Adrenal gland (tissue), 12 donors: ENCODE data around the gene CDNF. TPM values are rescaled to one million over a fixed set of nuclear protein-coding genes. Genes with fewer than 3 reads are reported as not detected.

ENCODE experiments used
- DNase-seq, 7 donors: peaks; one replicate each; pipeline ENCODE4 v3.0.0-alpha.2; 2019 to 2020
- H3K27ac ChIP-seq, 5 donors: fragments of 200-600 bp; sonication (generic) in 4 of 5; 1 replicate in 3 of 5; 2 replicates in 2 of 5; pipeline versions ENCODE4 v1.5.1 to v1.8.0; 2016 to 2020; ENCODE audit warnings: mild to moderate bottlenecking in 1 of 5
- H3K27me3 ChIP-seq: fragments of 200-600 bp; 2 replicates; pipeline ENCODE4 v1.8.0; 2021
- H3K36me3 ChIP-seq, 2 donors: fragments of 200-600 bp; replicated peaks in 1 of 2; 1 replicate in 1 of 2; 2 replicates in 1 of 2; pipeline versions ENCODE4 v1.5.1 to v1.8.0; 2018 to 2022
- H3K4me1 ChIP-seq, 2 donors: fragments of 200-600 bp; replicated peaks in 1 of 2; 1 replicate in 1 of 2; 2 replicates in 1 of 2; pipeline versions ENCODE4 v1.5.1 to v1.8.0; 2018 to 2021
- H3K4me3 ChIP-seq, 4 donors: fragments of 200-600 bp; sonication (generic) in 3 of 4; one replicate each; pipeline ENCODE4 v1.5.1; 2016 to 2018
- H3K9me3 ChIP-seq, 3 donors: fragments of 200-600 bp; sonication (generic) in 1 of 3; replicated peaks in 1 of 3; 1 replicate in 2 of 3; 2 replicates in 1 of 3; pipeline versions ENCODE4 v1.5.1 to v1.8.0; 2016 to 2021
- POLR2A ChIP-seq, 2 donors: fragments of 450-650 bp; IDR thresholded peaks; one replicate each; pipeline ENCODE4 v1.6.1; 2017; ENCODE audit warnings: antibody characterized with exemption in 2 of 2, mild to moderate bottlenecking in 2 of 2, moderate library complexity in 1 of 2
- WGBS, 4 donors: extraction: QIAGEN DNeasy Blood & Tissue Kit in 2 of 4; methylation state at CpG; one replicate each; pipeline versions ENCODE4 v1.1.5 to v1.1.7; 2013 to 2017; 5-methylcytosine and 5-hydroxymethylcytosine counted together
- intact Hi-C, 2 donors: fragments of 100-400 bp; cut with DNase I; formaldehyde crosslinking; loops; one replicate each; pipeline versions ENCODE4 v1.14.1 to v1.15.0; 2022 to 2023
- polyA plus RNA-seq, 3 donors: library from polyadenylated mRNA; stranded (reverse); fragments of 200-250 nt in 2 of 3; fragments of 350-450 nt in 1 of 3; fragmentation: Illumina TruSeq in 1 of 3; extraction: RNeasy Lipid Tissue Mini Kit (QIAGEN cat#74804) in 1 of 3; gene quantifications; one replicate each; pipeline ENCODE4 v1.2.3, GENCODE V29; 2013 to 2014
- total RNA-seq, 9 donors: library from RNA; depleted of rRNA in 4 of 9; stranded (reverse); fragments of >200 nt in 4 of 9; fragments of 120-200 nt in 1 of 9; fragmentation: NEBNext Ultra II Directional in 1 of 9; extraction: Animal tissue kit (Norgen Biotek cat#: 25700) in 1 of 9; gene quantifications; one replicate each; pipeline versions ENCODE4 v1.1.0 to v1.2.4, GENCODE V29; 2013 to 2023
- TF ChIP-seq, protein P1 (sequence below), 6 experiments: fragments of 450-650 bp in 4 of 6; fragments of 200-600 bp in 2 of 6; sonication (generic) in 1 of 6; IDR thresholded peaks; 1 replicate in 5 of 6; 2 replicates in 1 of 6; pipeline versions ENCODE4 v1.5.1 to v1.8.0; 2016 to 2021; ENCODE audit warnings: antibody characterized with exemption in 6 of 6, mild to moderate bottlenecking in 2 of 6, moderate library complexity in 1 of 6
- donor health status: healthy with polysubstance abuse.
- donor health status: Bipolar disorder and iron deficiency.
- donor health status: DM: yes; HTN: yes; CAD: no.
- donor health status: DM: no; HTN: no; CAD: no.
- donor health status: DM: no; HTN: no; CAD: no.
- donor health status: DM: yes; HTN: yes; CAD: no.

The CDNF gene
- total and polyA plus RNA-seq, 12 donors: 0.97 to 6.6 (median 3.2) TPM

DNA sequence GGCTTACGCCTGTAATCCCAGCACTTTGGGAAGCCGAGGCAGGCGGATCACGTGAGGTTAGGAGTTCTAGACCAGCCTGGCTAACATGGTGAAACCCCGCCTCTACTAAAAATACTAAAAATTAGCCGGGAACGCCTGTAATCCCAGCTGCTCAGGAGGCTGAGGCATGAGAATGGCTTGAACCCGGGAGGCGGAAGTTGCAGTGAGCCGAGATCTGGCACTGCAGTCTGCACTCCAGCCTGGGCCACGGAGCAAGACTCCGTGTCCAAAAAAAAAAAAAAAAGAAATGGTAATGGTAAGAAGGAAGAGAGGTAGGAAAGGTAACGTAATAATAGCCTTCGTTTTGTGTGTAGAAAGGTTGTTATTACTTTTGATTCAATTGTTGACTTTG lies 1.5 kb upstream of the CDNF start:
- 11 to 12% (median 11%) methylated on average over 14 of the region's 14 CpGs for WGBS, 4 donors
- Histone ChIP-seq H3K4me1 (peaks cover 14 to 20% of the 10 kb centered on the region in 2 donors), H3K27ac (peak overlapping the region in 2 of 5 donors; percentile 96 to 97), H3K4me3 (peak overlapping the region in 2 of 4 donors; percentile 84 to 95), H3K36me3 (peaks cover 0 to 41% of the 10 kb centered on the region in 2 donors), H3K9me3 (no peaks in the 10 kb centered on the region), H3K27me3 (no peaks in the 10 kb centered on the region)
- intact Hi-C loops: loop anchor here (10.0 kb wide), 2 partner anchors 304 to 344 kb away; no protein-coding TSS in a partner anchor
- peak in 1 of 7 donors; percentile 24 for DNase-seq
- TF ChIP-seq, protein P1, sequence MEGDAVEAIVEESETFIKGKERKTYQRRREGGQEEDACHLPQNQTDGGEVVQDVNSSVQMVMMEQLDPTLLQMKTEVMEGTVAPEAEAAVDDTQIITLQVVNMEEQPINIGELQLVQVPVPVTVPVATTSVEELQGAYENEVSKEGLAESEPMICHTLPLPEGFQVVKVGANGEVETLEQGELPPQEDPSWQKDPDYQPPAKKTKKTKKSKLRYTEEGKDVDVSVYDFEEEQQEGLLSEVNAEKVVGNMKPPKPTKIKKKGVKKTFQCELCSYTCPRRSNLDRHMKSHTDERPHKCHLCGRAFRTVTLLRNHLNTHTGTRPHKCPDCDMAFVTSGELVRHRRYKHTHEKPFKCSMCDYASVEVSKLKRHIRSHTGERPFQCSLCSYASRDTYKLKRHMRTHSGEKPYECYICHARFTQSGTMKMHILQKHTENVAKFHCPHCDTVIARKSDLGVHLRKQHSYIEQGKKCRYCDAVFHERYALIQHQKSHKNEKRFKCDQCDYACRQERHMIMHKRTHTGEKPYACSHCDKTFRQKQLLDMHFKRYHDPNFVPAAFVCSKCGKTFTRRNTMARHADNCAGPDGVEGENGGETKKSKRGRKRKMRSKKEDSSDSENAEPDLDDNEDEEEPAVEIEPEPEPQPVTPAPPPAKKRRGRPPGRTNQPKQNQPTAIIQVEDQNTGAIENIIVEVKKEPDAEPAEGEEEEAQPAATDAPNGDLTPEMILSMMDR (IDR thresholded peaks at IDR 0.05): no peak
- no peak for TF ChIP-seq POLR2A (IDR thresholded peaks at IDR 0.05)

DNA sequence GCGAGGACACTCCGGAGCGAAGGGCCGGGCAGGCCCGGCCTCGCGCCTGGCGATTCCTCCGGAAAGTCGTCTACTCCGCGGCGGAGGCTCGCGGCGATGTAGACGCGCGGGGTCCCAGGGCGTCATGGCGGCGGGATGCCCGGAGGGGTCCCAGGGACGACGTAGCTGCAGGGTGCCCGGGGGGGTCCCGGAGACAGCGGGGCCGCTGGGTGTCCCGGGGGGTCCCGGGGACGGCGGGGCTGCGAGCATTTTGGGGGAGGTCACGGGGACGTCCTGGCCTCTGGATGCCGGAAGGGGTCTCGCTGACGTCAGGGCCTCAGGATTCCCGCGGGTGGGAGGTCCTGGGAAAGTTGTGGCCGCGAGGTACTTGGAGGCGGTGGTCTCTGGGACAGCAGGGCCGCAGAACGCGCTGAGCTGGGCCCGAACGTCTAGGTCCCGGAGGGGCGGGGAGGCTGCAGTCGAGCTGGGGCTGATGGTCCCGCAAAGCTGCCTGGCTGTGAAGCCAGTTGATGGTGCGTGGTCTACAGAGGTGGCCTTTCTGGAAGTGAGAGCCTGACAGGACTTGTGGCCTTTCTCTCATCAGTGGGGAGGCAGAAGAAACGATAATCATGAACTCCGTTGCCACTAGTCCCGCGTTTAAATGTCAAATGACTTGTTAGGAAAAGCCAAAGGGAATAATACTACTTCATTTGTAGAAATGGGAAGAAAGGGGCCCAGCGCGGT lies 906 bp upstream of the CDNF start:
- DNase-seq: peak; percentile 22 to 63 (median 39)
- WGBS, 4 donors: 0 to 6% (median 0%) methylated on average over 10 to 60 of the region's 60 CpGs
- H3K27ac ChIP-seq: peak overlapping the region in 4 of 5 donors; percentile 95 to 97 (median 96)
- peaks cover 14 to 20% of the 10 kb centered on the region in 2 donors for H3K4me1 ChIP-seq
- H3K36me3 ChIP-seq: peaks cover 0 to 35% of the 10 kb centered on the region in 2 donors
- TF ChIP-seq, protein P1 (IDR thresholded peaks at IDR 0.05): no peak
- no peak for TF ChIP-seq POLR2A (IDR thresholded peaks at IDR 0.05)
- no peaks in the 10 kb centered on the region for H3K9me3 ChIP-seq
- no peaks in the 10 kb centered on the region for H3K27me3 ChIP-seq
- intact Hi-C loops: loop anchor here (10.0 kb wide), 2 partner anchors 304 to 344 kb away; no protein-coding TSS in a partner anchor
- H3K4me3 ChIP-seq: peak overlapping the region; percentile 41 to 95 (median 81)

GRCh38 chr10:14837003-14837756 lies 657 bp downstream of the CDNF start:
- Histone ChIP-seq H3K4me1 (peaks cover 14 to 20% of the 10 kb centered on the region in 2 donors), H3K27ac (peak overlapping the region; percentile 70 to 97 (median 96)), H3K4me3 (peak overlapping the region; percentile 55 to 86 (median 80)), H3K27me3 (no peaks in the 10 kb centered on the region), H3K36me3 (peaks cover 0 to 20% of the 10 kb centered on the region in 2 donors), H3K9me3 (no peaks in the 10 kb centered on the region)
- DNase-seq: no peak
- TF ChIP-seq, protein P1 (IDR thresholded peaks at IDR 0.05): peak in 1 of 6 experiments; percentile 11
- no peak for TF ChIP-seq POLR2A (IDR thresholded peaks at IDR 0.05)
- WGBS, 4 donors: 17 to 36% (median 24%) methylated on average over 8 to 14 of the region's 14 CpGs
- intact Hi-C loops: loop anchor here (10.0 kb wide), 2 partner anchors 302 to 342 kb away; no protein-coding TSS in a partner anchor

GRCh38 chr10:14836208-14836607 lies 1.6 kb downstream of the CDNF start:
- DNase-seq: no peak
- Histone ChIP-seq H3K9me3 (no peaks in the 10 kb centered on the region), H3K27ac (no peak overlapping the region), H3K27me3 (no peaks in the 10 kb centered on the region), H3K4me3 (no peak overlapping the region), H3K4me1 (peaks cover 14 to 20% of the 10 kb centered on the region in 2 donors), H3K36me3 (peaks cover 0 to 10% of the 10 kb centered on the region in 2 donors)
- TF ChIP-seq, protein P1 (IDR thresholded peaks at IDR 0.05): no peak
- TF ChIP-seq POLR2A (IDR thresholded peaks at IDR 0.05): no peak
- 86 to 100% (median 97%) methylated on average over 2 of the region's 2 CpGs for WGBS, 4 donors
- intact Hi-C loops: loop anchor here (10.0 kb wide), 2 partner anchors 301 to 341 kb away; no protein-coding TSS in a partner anchor
